ENCODE results near the gene POLR3H. TPM values are rescaled to one million over a fixed set of nuclear protein-coding genes. Genes with fewer than 3 reads are reported as not detected.

POLR3H gene
- total and polyA plus RNA-seq, 2 donors (not counting 3 experiments of a cell fraction or from before 2014, with no cell fraction given) = 31.2 to 39.4 TPM

GRCh38 chr22:41538583-41538982, 5.7 kb downstream of the POLR3H start:
- FAIRE-seq (no peak), DNase-seq (ENCODE audit: low read depth, low spot score) (no peak)
- TF ChIP-seq EZH2 (IDR thresholded peaks at IDR 0.05; ENCODE audit: borderline replicate concordance, low read depth, low read length, severe bottlenecking) (no peak), GATA2 (IDR thresholded peaks at IDR 0.05; ENCODE audit: insufficient read depth, insufficient read length, low read depth, low read length) (no peak), JUN (IDR thresholded peaks at IDR 0.05; ENCODE audit: borderline replicate concordance, insufficient read depth, insufficient read length, low read depth) (no peak), MYC (IDR thresholded peaks at IDR 0.05; ENCODE audit: low read depth, low read length) (no peak), FOS (IDR thresholded peaks at IDR 0.05; ENCODE audit: borderline replicate concordance, insufficient read depth, low read length) (no peak), POLR2A (IDR thresholded peaks at IDR 0.05; ENCODE audit: low read depth, low read length) (no peak), CTCF (IDR thresholded peaks at IDR 0.05; ENCODE audit: extremely low read depth in 1 of 2, insufficient read depth in 1 of 2, low read depth in 1 of 2, low read length in 2 of 2) (no peak), MAX (IDR thresholded peaks at IDR 0.05; ENCODE audit: insufficient read depth, insufficient read length) (no peak)
- Histone ChIP-seq H3K9ac (replicated peaks; ENCODE audit: extremely low read depth, insufficient read depth, low read length) (no peak overlapping the region), H3K4me1 (ENCODE audit: control insufficient read depth, extremely low read depth, insufficient read depth, low read length) (peaks cover 6% of the 10 kb centered on the region), H3K9me1 (replicated peaks; ENCODE audit: control insufficient read depth, extremely low read depth, insufficient read depth, low read length) (no peaks in the 10 kb centered on the region), H4K20me1 (replicated peaks; ENCODE audit: control insufficient read depth, extremely low read depth, insufficient read depth, low read length) (no peaks in the 10 kb centered on the region), H2AFZ (ENCODE audit: low read depth, low read length) (no peak overlapping the region), H3K27ac (ENCODE audit: insufficient read depth, low read depth, low read length) (no peak overlapping the region), H3K27me3 (ENCODE audit: control insufficient read depth in 2 of 2, insufficient read depth in 2 of 2, low read length in 2 of 2) (no peaks in the 10 kb centered on the region), H3K4me2 (ENCODE audit: insufficient read depth, low read length) (no peak overlapping the region), H3K79me2 (ENCODE audit: control insufficient read depth, insufficient read depth, low read length) (peaks cover 35% of the 10 kb centered on the region), H3K36me3 (ENCODE audit: control insufficient read depth in 2 of 2, extremely low read depth in 1 of 2, insufficient read depth in 2 of 2, low read length in 2 of 2) (peaks cover 0 to 9% of the 10 kb centered on the region in 2 experiments), H3K9me3 (replicated peaks; ENCODE audit: control insufficient read depth, insufficient read depth, low read length) (no peaks in the 10 kb centered on the region), H3K4me3 (replicated peaks in 1 of 3; ENCODE audit: insufficient read depth in 1 of 3, low read depth in 1 of 3, low read length in 3 of 3) (no peak overlapping the region)
- BruUV-seq (replicated peaks) = no TSS peak
- CTCF ChIA-PET = interaction anchor here (1.2 to 1.3 kb wide), 2 partner anchors 11 to 21 kb away, joined by 3 to 4 read pairs; no protein-coding TSS in a partner anchor
- POLR2A ChIA-PET = no interaction called here
- dilution Hi-C loops (cut with MboI; ENCODE audit: extremely low pct_ligation_motif_present, low sequenced_read_pairs) = no loop called here
- intact Hi-C loops (cut with micrococcal nuclease) = no loop called here

Measured in endothelial cell of umbilical vein (primary cell).